ENCODE measurements around the gene GPRC5A. TPM values are rescaled to one million over a fixed set of nuclear protein-coding genes. Genes with fewer than 3 reads are reported as not detected.

GPRC5A gene
- total and polyA plus RNA-seq, 2 of the 13 experiments (the other 11 are each of a cell fraction or from before 2014, with no cell fraction given) = 0.27 to 3.0 TPM

DNA sequence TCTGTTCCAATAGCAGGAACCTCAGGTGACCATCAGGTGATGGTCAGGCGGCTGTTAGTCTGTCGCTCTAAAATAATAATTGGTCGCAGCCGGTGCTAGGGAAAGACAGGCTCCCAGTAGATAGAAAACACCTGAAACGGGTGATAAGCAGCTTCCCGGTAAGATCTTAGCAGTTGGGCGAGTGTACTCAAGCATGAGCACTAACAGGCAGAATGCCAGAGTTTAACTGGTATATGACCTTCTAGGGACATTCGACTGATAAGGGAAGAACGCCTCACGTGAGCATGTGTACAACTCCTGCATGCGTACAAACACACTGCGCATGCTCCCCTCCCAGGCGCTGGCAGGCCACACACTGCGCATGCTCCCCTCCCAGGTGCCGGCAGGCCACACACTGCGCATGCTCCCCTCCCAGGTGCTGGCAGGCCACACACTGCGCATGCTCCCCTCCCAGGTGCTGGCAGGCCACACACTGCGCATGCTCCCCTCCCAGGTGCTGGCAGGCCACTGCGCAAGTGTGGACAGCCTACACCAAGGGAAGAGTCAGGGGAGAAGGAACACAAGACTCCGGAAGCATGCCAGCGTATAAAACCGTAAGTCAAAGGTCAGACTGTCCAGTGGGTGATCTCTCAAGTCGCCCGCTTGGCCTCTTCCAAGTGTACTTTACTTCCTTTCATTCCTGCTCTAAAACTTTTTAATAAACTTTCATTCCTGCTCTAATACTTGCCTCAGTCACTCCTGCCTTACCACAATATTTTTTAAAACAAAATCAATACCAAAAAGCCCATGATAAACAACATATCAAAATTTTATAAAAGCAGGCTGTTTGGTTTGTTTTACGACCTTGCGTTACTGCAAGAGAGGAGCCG is 36.1 kb downstream of the GPRC5A start (continued):
- TF ChIP-seq, protein P1, sequence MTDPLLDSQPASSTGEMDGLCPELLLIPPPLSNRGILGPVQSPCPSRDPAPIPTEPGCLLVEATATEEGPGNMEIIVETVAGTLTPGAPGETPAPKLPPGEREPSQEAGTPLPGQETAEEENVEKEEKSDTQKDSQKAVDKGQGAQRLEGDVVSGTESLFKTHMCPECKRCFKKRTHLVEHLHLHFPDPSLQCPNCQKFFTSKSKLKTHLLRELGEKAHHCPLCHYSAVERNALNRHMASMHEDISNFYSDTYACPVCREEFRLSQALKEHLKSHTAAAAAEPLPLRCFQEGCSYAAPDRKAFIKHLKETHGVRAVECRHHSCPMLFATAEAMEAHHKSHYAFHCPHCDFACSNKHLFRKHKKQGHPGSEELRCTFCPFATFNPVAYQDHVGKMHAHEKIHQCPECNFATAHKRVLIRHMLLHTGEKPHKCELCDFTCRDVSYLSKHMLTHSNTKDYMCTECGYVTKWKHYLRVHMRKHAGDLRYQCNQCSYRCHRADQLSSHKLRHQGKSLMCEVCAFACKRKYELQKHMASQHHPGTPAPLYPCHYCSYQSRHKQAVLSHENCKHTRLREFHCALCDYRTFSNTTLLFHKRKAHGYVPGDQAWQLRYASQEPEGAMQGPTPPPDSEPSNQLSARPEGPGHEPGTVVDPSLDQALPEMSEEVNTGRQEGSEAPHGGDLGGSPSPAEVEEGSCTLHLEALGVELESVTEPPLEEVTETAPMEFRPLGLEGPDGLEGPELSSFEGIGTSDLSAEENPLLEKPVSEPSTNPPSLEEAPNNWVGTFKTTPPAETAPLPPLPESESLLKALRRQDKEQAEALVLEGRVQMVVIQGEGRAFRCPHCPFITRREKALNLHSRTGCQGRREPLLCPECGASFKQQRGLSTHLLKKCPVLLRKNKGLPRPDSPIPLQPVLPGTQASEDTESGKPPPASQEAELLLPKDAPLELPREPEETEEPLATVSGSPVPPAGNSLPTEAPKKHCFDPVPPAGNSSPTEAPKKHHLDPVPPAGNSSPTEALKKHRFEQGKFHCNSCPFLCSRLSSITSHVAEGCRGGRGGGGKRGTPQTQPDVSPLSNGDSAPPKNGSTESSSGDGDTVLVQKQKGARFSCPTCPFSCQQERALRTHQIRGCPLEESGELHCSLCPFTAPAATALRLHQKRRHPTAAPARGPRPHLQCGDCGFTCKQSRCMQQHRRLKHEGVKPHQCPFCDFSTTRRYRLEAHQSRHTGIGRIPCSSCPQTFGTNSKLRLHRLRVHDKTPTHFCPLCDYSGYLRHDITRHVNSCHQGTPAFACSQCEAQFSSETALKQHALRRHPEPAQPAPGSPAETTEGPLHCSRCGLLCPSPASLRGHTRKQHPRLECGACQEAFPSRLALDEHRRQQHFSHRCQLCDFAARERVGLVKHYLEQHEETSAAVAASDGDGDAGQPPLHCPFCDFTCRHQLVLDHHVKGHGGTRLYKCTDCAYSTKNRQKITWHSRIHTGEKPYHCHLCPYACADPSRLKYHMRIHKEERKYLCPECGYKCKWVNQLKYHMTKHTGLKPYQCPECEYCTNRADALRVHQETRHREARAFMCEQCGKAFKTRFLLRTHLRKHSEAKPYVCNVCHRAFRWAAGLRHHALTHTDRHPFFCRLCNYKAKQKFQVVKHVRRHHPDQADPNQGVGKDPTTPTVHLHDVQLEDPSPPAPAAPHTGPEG (CRISPR knock-in tag; IDR thresholded peaks at IDR 0.05) = peak; percentile 71; the same call in 1 of the 2 replicates
- TF ChIP-seq ARHGAP35 (CRISPR knock-in tag; IDR thresholded peaks at IDR 0.05; ENCODE audit: borderline replicate concordance) = no peak
- 0 out of 2 replicates have a peak, but pooled peaks have one; percentile 24 for TF ChIP-seq ZBTB20 (CRISPR knock-in tag; IDR thresholded peaks at IDR 0.05; ENCODE audit: borderline replicate concordance, low read depth)
- peak; percentile 81; the same call in 1 of the 2 replicates for TF ChIP-seq ZNF317 (CRISPR knock-in tag; IDR thresholded peaks at IDR 0.05)
- peak; percentile 85 for TF ChIP-seq ZNF451 (CRISPR knock-in tag; IDR thresholded peaks at IDR 0.05)
- TF ChIP-seq, protein P2, sequence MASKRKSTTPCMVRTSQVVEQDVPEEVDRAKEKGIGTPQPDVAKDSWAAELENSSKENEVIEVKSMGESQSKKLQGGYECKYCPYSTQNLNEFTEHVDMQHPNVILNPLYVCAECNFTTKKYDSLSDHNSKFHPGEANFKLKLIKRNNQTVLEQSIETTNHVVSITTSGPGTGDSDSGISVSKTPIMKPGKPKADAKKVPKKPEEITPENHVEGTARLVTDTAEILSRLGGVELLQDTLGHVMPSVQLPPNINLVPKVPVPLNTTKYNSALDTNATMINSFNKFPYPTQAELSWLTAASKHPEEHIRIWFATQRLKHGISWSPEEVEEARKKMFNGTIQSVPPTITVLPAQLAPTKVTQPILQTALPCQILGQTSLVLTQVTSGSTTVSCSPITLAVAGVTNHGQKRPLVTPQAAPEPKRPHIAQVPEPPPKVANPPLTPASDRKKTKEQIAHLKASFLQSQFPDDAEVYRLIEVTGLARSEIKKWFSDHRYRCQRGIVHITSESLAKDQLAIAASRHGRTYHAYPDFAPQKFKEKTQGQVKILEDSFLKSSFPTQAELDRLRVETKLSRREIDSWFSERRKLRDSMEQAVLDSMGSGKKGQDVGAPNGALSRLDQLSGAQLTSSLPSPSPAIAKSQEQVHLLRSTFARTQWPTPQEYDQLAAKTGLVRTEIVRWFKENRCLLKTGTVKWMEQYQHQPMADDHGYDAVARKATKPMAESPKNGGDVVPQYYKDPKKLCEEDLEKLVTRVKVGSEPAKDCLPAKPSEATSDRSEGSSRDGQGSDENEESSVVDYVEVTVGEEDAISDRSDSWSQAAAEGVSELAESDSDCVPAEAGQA (IDR thresholded peaks at IDR 0.05; ENCODE audit: low read depth) = no peak
- TF ChIP-seq, protein P2 (CRISPR knock-in tag; IDR thresholded peaks at IDR 0.05; ENCODE audit: borderline replicate concordance) = no peak
- TF ChIP-seq ZNF567 (CRISPR knock-in tag; IDR thresholded peaks at IDR 0.05; ENCODE audit: borderline replicate concordance) = 0 out of 2 replicates have a peak, but pooled peaks have one; percentile 31
- no peak for TF ChIP-seq ZNF296 (CRISPR knock-in tag; conservative IDR thresholded peaks at IDR 0.05)
- no peak for TF ChIP-seq CENPX (CRISPR knock-in tag; IDR thresholded peaks at IDR 0.05)
- TF ChIP-seq ZNF282 (IDR thresholded peaks at IDR 0.05; ENCODE audit: partially characterized antibody) = no peak
- TF ChIP-seq, protein P3, sequence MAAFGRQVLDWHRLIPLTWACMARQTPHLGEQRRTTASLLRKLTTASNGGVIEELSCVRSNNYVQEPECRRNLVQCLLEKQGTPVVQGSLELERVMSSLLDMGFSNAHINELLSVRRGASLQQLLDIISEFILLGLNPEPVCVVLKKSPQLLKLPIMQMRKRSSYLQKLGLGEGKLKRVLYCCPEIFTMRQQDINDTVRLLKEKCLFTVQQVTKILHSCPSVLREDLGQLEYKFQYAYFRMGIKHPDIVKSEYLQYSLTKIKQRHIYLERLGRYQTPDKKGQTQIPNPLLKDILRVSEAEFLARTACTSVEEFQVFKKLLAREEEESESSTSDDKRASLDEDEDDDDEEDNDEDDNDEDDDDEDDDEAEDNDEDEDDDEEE (CRISPR knock-in tag; IDR thresholded peaks at IDR 0.05) = no peak
- no peak for TF ChIP-seq RBM39 (IDR thresholded peaks at IDR 0.05; ENCODE audit: low read depth, low read length, poor library complexity, severe bottlenecking)
